ENCODE results near the gene RAB12. TPM values are rescaled to one million over a fixed set of nuclear protein-coding genes. Genes with fewer than 3 reads are reported as not detected.
"Not testable (repeated sequence)": the region's sequence is repeated elsewhere in the genome, so short reads cannot be mapped to it uniquely, and the experiment has no call there.

RAB12 gene
- total RNA-seq, 1 experiment from 2014 or later, result 30.8 TPM

- in situ Hi-C loops (cut with HindIII; ENCODE audit: low pct_unique_long_range_greater_than_20kb, low sequenced_read_pairs), result no loop called here
- DNase-seq (ENCODE audit: low read depth, low spot score), result peak; percentile 30
These were observed 1.2 kb upstream of the RAB12 start for GRCh38 chr18:8607776-8608742.

- DNase-seq (ENCODE audit: low read depth, low spot score), result no peak
- in situ Hi-C loops (cut with HindIII; ENCODE audit: low pct_unique_long_range_greater_than_20kb, low sequenced_read_pairs), result no loop called here
These were observed 622 bp downstream of the RAB12 start for GRCh38 chr18:8609659-8610458.

GRCh38 chr18:8610459-8610851 lies 1.2 kb downstream of the RAB12 start:
- in situ Hi-C loops (cut with HindIII; ENCODE audit: low pct_unique_long_range_greater_than_20kb, low sequenced_read_pairs), result no loop called here
- no peak for DNase-seq (ENCODE audit: low read depth, low spot score)

- no peak for DNase-seq (ENCODE audit: low read depth, low spot score)
- in situ Hi-C loops (cut with HindIII; ENCODE audit: low pct_unique_long_range_greater_than_20kb, low sequenced_read_pairs), result no loop called here
These were observed 2.8 kb downstream of the RAB12 start for GRCh38 chr18:8611916-8612576.

- DNase-seq (ENCODE audit: low read depth, low spot score), result no peak
- in situ Hi-C loops (cut with HindIII; ENCODE audit: low pct_unique_long_range_greater_than_20kb, low sequenced_read_pairs), result no loop called here
These were observed 5.6 kb downstream of the RAB12 start for GRCh38 chr18:8614875-8615274.

- in situ Hi-C loops (cut with HindIII; ENCODE audit: low pct_unique_long_range_greater_than_20kb, low sequenced_read_pairs), result no loop called here
- no peak for DNase-seq (ENCODE audit: low read depth, low spot score)
These were observed 6.3 kb downstream of the RAB12 start for GRCh38 chr18:8615397-8616027.

- in situ Hi-C loops (cut with HindIII; ENCODE audit: low pct_unique_long_range_greater_than_20kb, low sequenced_read_pairs), result no loop called here
- DNase-seq (ENCODE audit: low read depth, low spot score), result no peak
These were observed 6.8 kb downstream of the RAB12 start for GRCh38 chr18:8616028-8616401.

- in situ Hi-C loops (cut with HindIII; ENCODE audit: low pct_unique_long_range_greater_than_20kb, low sequenced_read_pairs), result no loop called here
These were observed 8.7 kb downstream of the RAB12 start for GRCh38 chr18:8617907-8618306.

GRCh38 chr18:8619041-8619440 lies 9.8 kb downstream of the RAB12 start:
- no peak for DNase-seq (ENCODE audit: low read depth, low spot score)
- in situ Hi-C loops (cut with HindIII; ENCODE audit: low pct_unique_long_range_greater_than_20kb, low sequenced_read_pairs), result no loop called here

More at GRCh38 chr18:8617907-8618306, 8.7 kb downstream of the RAB12 start:
- no peak for DNase-seq (ENCODE audit: low read depth, low spot score)

- no peak for DNase-seq (ENCODE audit: low read depth, low spot score)
- in situ Hi-C loops (cut with HindIII; ENCODE audit: low pct_unique_long_range_greater_than_20kb, low sequenced_read_pairs), result no loop called here
These were observed 10.8 kb downstream of the RAB12 start for GRCh38 chr18:8619835-8620577.

- in situ Hi-C loops (cut with HindIII; ENCODE audit: low pct_unique_long_range_greater_than_20kb, low sequenced_read_pairs), result no loop called here
- DNase-seq (ENCODE audit: low read depth, low spot score), result no peak
These were observed 11.6 kb downstream of the RAB12 start for GRCh38 chr18:8620845-8621244.

GRCh38 chr18:8622625-8623024 lies 13.4 kb downstream of the RAB12 start:
- DNase-seq (ENCODE audit: low read depth, low spot score); in situ Hi-C loops (cut with HindIII; ENCODE audit: low pct_unique_long_range_greater_than_20kb, low sequenced_read_pairs): not testable (repeated sequence)

- DNase-seq (ENCODE audit: low read depth, low spot score), result peak; percentile 46
- in situ Hi-C loops (cut with HindIII; ENCODE audit: low pct_unique_long_range_greater_than_20kb, low sequenced_read_pairs), result no loop called here
These were observed 14.4 kb downstream of the RAB12 start for GRCh38 chr18:8623549-8624106.

- in situ Hi-C loops (cut with HindIII; ENCODE audit: low pct_unique_long_range_greater_than_20kb, low sequenced_read_pairs), result no loop called here
- DNase-seq (ENCODE audit: low read depth, low spot score), result no peak
These were observed 16.3 kb downstream of the RAB12 start for GRCh38 chr18:8625461-8626092.

- no peak for DNase-seq (ENCODE audit: low read depth, low spot score)
- in situ Hi-C loops (cut with HindIII; ENCODE audit: low pct_unique_long_range_greater_than_20kb, low sequenced_read_pairs), result no loop called here
These were observed 17.3 kb downstream of the RAB12 start for GRCh38 chr18:8626414-8627106.

- no peak for DNase-seq (ENCODE audit: low read depth, low spot score)
- in situ Hi-C loops (cut with HindIII; ENCODE audit: low pct_unique_long_range_greater_than_20kb, low sequenced_read_pairs), result no loop called here
These were observed 17.9 kb downstream of the RAB12 start for GRCh38 chr18:8627107-8627472.
